Inferior parietal cortex (tissue), 1 donor: Measurements from ENCODE around the gene HMX1.

ENCODE experiments used
- DNase-seq: peaks from one replicate; pipeline ENCODE4 v3.0.0-alpha.2; 2016; ENCODE audit errors: extremely low spot score

HMX1 gene

GRCh38 chr4:8840816-8841455 is 30.7 kb downstream of the HMX1 start:
- DNase-seq = no peak

DNA sequence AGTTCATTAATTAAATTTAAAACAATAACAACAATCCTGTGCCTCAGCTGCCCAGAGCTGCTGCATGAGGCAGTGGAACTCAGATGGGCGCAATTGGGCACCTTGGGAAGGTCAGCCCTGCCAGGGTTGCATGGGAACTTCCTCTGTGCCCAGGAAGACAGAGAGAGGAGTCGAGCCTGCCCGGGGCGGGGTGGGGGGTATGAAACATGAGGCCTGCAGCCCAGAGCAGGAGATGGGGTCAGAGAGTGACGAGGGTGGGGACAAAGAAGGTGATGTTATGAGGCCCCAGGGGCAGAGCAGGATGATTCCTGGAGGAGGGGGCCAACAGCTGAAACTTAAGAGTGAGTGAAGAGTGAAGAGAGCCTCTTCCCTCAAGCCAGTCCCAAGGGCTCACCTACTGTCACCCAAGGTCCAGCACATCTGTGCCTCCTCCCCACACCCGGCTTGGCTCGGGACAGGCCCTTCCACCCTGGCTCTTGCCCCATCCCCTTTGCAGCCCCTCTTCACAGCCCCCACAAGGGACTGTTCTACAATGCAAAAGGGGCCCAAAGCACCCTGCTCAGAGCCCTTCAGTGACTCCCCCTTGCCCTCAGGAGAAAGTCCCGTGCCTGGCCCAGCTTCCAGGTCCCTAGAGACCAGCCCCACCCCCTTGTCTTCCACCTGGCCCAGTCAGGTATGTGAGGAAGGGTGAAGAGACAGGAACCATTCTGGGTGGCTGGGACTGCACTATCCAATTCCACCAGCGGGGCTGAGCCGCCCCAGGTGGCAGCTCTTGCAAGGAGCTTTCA is 31.4 kb downstream of the HMX1 start:
- DNase-seq = no peak

DNA sequence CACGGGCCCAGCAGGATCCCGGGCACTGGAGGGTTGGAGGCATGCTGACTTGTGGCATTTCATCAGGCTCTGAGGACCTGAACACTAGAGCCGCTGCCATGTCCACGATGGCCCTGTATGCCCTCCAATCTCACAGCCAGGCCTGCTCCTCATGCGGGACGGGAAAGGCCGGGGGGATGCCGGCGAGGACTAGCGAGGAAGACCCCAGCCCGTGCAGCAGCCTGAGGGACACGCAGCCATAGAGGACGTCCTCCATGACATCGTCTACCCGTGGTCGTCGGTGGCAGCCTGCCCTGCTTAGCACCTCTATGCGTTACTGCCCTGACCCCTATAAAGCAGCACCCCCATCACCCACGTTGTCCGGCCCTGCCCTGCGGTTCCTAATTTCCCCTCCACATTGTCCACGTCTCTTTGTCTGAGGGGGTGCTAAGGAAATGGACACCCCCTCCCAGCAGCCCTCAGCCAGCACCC is 32.6 kb downstream of the HMX1 start:
- no peak for DNase-seq

DNA sequence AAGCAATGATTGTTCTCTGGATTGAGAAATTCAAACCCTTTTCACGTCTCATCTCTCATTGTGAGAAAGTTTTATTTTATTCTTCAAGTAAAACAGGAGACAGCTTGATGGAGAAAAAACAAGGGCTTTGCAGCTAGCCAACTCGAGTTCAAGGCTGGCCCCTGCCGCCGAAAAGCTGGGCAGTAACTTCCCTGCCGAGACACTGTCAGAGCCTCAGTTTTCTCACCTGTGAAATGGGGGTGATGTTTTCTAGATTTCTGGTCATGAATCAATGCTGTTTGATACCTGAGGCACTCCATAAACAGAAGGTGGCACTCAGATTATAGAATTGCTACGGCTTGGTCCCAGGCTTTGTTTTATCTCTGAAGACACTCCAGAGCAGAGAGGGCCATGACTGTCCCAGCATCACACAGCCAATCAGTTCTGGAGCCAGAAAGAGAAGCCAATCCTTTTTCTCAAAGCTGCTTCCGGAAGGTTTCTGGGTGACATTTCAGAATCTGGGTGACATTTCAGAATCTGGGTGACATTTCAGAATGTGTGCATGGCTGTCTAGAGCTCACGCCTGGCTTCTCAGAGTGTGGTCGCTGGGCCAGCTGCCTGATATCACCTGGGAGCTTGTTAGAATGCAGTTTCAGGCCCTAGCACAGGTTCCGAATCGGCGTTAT is 33.2 kb downstream of the HMX1 start:
- DNase-seq = no peak

GRCh38 chr4:8837181-8837841 is 34.3 kb downstream of the HMX1 start:
- DNase-seq = no peak

DNA sequence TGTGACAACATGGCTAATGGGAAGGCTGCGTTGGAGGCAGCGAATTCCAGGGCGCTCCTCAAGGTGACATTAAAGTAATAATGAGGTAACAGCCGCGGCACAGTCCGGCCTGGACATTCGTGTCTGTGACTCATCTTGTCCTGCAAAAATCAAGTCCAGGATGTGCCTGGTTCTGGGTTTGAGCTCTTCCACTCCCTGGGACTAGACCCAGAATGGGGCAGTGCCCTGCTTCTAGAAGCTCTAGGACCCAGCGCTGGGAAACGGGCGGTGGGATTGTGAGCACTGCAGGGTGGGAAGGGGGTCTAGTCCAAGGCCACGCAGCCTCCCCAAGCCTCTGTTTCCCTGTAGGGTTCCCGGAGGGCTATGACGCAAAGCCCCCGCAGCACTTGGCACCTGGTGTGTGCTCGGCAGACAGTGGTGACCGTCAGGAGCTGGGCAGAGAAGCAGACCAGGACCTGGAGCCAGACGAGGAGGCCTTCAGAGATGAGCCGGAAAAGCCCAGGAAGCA is 34.9 kb downstream of the HMX1 start:
- no peak for DNase-seq

GRCh38 chr4:8835521-8836365 is 35.9 kb downstream of the HMX1 start:
- DNase-seq = no peak

DNA sequence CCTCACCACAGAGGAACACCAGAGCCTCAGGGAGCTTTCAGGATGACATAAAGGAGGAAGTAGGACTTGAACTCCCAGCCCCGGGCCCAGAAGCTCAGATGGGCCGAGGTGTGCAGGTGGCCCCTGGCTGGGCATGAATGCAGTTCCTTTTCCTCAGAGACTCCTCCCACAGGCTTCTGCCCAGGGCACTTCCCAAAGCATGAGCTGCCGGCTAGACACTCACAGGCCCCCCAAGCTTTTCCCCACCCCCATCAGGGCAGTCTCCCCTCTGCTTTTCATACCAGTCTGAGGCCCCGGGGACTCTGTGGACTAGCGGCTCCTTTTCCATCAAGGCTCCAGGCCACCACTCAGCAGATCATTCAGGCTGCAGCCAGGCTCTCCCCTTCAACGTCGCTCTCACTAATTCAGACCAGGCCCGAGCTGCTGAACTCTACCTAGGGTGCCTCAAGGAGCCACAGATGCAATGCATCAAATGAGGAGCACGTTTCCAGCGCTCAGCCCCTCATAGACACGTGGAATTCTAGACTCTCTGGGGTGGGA is 36.9 kb downstream of the HMX1 start:
- DNase-seq = no peak

- DNase-seq = no peak
Observed at GRCh38 chr4:8832113-8832915, 39.3 kb downstream of the HMX1 start.

DNA sequence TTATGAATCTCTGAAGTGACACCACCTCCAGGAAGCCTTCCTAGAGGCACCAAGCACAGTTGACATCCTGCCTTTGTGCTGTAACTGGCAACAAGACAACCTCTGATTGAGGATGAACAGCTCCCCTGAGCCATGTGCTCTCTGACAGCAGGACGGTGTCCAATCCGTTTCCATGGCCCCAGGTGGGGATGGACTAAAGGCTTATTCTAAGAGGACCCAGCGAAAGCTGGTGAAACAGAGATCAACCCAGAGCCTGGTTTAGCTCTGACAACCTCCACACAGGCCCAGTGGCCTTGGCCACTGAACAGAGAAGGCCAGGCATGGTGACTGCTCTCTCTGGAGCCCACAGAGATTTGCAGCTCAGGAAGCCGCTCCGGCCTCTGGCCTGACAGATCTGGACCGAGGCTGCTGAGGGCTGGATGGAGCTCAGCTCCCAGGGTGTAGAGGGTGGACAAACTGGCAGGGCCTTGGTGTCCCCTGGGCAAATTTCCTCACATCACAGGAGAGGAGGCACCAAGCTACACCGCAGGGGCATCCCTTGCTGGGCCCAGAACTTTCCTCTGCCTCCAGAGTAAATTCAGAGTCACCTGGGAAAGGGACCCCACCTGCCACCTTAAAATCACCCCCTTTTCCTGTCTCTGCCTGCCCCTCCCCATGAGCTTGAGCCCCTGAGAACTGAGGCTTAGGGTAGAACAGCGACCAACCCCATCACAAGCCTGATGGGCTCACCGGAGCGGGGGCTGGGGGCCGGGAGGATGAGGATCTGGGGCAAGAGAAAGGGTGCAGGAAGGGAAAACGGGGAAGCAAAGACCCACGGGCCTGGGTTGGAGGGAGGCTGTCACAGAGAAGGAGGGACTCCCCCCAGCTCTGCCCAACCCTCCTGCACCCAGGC is 40.2 kb downstream of the HMX1 start:
- DNase-seq = no peak

- DNase-seq = no peak
Observed at GRCh38 chr4:8830611-8831200, 40.9 kb downstream of the HMX1 start.

DNA sequence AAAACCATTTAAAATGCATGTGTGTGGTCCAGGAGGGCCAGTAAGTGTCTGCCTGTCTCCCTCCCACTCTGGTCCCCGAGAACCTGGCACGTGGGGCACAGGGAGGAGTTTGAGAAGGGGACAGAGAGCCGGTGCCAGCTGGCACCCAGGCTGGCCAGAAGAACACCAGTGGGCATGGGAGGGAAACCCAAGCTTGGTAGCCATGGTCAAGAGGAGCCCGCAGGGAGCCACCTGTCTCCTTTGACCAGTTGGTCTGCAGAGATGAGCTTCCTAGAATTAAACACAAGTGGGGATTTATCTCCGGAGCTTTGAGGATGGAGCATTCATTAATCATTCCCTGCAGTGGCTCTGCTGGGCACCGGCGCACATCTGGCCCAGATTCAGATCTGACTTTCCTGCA is 41.6 kb downstream of the HMX1 start:
- no peak for DNase-seq

DNA sequence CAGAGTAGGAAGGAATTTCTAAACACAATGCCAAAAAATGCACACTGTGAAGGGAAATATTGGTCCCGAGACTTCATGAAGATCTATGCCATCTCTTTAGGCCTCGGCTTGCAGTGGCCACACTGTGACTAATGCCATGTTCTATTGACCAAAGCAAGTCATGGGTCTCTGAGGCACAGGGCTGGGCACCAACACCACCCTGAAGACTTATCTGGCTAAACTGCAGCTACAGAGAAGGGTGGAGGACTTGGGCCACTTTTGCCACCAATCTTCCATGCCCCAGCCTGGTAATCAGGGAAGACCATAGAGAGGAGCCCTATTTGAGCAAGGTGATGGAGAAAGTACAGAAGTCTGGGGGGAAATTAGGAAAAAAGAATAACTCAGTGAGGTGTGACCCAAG is 42.1 kb downstream of the HMX1 start:
- no peak for DNase-seq

GRCh38 chr4:8828869-8829268 is 42.8 kb downstream of the HMX1 start:
- DNase-seq = no peak

DNA sequence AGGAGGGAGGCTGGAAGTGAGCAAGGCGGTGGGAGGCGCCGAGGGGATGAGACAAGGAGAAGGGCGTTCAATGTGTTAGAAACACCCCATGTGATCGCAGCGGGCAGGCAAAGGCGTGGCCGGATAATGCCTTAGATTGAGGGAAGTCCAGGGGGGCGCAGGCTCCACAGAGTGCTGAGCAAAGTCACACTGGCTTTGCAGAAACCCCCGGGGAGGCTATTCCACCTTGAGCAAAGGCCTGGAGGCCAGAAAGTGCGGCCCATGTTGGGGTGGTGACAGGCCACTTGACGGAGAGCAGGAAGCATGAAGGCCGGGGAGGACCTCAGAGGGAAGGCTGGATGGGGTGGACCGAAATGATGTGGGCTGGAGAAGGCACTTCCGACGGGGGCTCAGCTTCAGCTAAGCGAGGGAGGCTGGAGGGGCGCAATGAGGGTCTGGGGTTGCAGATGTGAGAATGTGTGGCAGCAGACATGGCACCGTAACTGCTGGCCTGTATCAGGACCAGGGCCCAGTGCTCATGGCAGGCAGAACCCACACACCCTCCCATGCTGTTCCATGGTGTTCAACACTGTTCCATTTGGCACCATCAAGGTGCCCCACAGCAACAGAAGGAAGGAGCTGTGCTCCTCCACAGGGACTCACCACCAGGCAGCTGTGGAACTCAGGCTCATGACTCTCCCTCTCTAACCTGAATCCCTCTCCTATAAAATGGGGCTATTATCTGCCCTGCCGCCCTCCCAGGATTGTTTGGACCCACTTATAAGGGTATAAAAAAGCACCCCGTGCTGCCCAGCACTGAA is 50.3 kb downstream of the HMX1 start:
- no peak for DNase-seq

- DNase-seq = no peak
Observed at GRCh38 chr4:8820178-8821102, 51.2 kb downstream of the HMX1 start.
